Astrocyte (in vitro differentiated cells and primary cell): ENCODE data around the gene KEAP1. TPM values are rescaled to one million over a fixed set of nuclear protein-coding genes. Genes with fewer than 3 reads are reported as not detected.
"Not testable (repeated sequence)": the region's sequence is repeated elsewhere in the genome, so short reads cannot be mapped to it uniquely, and the experiment has no call there.

Source experiments
- DNase-seq: peaks from one replicate; pipeline ENCODE4 v3.0.0-alpha.2; 2010; ENCODE audit warnings: low read depth
- FAIRE-seq: peaks from 2 replicates; lab custom pipeline; 2011; peaks lifted over from hg19 to GRCh38; lab: Jason Lieb, UNC
- H2AFZ ChIP-seq: 2 replicates; pipeline ENCODE4 v1.6.0; 2012; ENCODE audit warnings: low read depth, low read length, inconsistent platforms
- H3K27ac ChIP-seq: 2 replicates; pipeline ENCODE4 v1.5.1; 2011; ENCODE audit warnings: low read depth, low read length, inconsistent platforms
- H3K27me3 ChIP-seq: 2 replicates; pipeline ENCODE4 v1.6.0; 2011; ENCODE audit warnings: low read length, inconsistent platforms; ENCODE audit not compliant: insufficient read depth
- H3K36me3 ChIP-seq: 2 replicates; pipeline ENCODE4 v1.5.1; 2011; ENCODE audit warnings: low read length, inconsistent platforms; ENCODE audit not compliant: insufficient read depth
- H3K4me1 ChIP-seq: 2 replicates; pipeline ENCODE4 v1.5.1; 2011; ENCODE audit warnings: low read length, inconsistent platforms; ENCODE audit not compliant: insufficient read depth
- H3K4me2 ChIP-seq: 2 replicates; pipeline ENCODE4 v1.6.0; 2012; ENCODE audit warnings: low read length, inconsistent platforms
- H3K4me3 ChIP-seq: 2 replicates; pipeline ENCODE4 v1.5.1; 2011; ENCODE audit warnings: low read depth, mild to moderate bottlenecking, low read length, inconsistent platforms; ENCODE audit not compliant: insufficient read depth
- H3K79me2 ChIP-seq: 2 replicates; pipeline ENCODE4 v1.6.0; 2012; ENCODE audit warnings: mild to moderate bottlenecking, low read length, inconsistent platforms; ENCODE audit not compliant: insufficient read depth
- H3K9ac ChIP-seq: 2 replicates; pipeline ENCODE4 v1.6.0; 2012; ENCODE audit warnings: mild to moderate bottlenecking, low read length, inconsistent platforms
- H3K9me3 ChIP-seq: 2 replicates; pipeline ENCODE4 v1.5.1; 2012; ENCODE audit warnings: low read depth, mild to moderate bottlenecking, low read length, inconsistent platforms; ENCODE audit not compliant: insufficient read depth
- H4K20me1 ChIP-seq: 2 replicates; pipeline ENCODE4 v1.6.0; 2012; ENCODE audit warnings: low read length, inconsistent platforms; ENCODE audit not compliant: insufficient read depth
- H3K27ac Mint-ChIP-seq: one replicate; pipeline ENCODE4 v1.8.0; 2021; ENCODE audit warnings: mild to moderate bottlenecking, mixed read lengths; ENCODE audit not compliant: unreplicated experiment
- H3K27me3 Mint-ChIP-seq: one replicate; pipeline ENCODE4 v1.8.0; 2021; ENCODE audit warnings: low read depth, mixed read lengths; ENCODE audit not compliant: unreplicated experiment
- H3K36me3 Mint-ChIP-seq: one replicate; pipeline ENCODE4 v1.8.0; 2021; ENCODE audit warnings: low read depth, mixed read lengths; ENCODE audit not compliant: unreplicated experiment
- H3K4me1 Mint-ChIP-seq: one replicate; pipeline ENCODE4 v1.8.0; 2021; ENCODE audit warnings: low read depth, mixed read lengths; ENCODE audit not compliant: unreplicated experiment
- H3K4me3 Mint-ChIP-seq: one replicate; pipeline ENCODE4 v1.8.0; 2021; ENCODE audit warnings: mild to moderate bottlenecking, moderate library complexity, mixed read lengths; ENCODE audit not compliant: unreplicated experiment
- H3K9me3 Mint-ChIP-seq: one replicate; pipeline ENCODE4 v1.8.0; 2021; ENCODE audit warnings: mild to moderate bottlenecking, mixed read lengths; ENCODE audit not compliant: unreplicated experiment
- CTCF ChIP-seq: IDR thresholded peaks from 2 replicates; pipeline ENCODE4 v1.5.1; 2011; ENCODE audit warnings: low read depth, mild to moderate bottlenecking, inconsistent platforms, low read length, moderate library complexity; ENCODE audit not compliant: insufficient read depth
- EZH2 ChIP-seq: IDR thresholded peaks from 2 replicates; pipeline ENCODE4 v1.6.1; 2012; ENCODE audit warnings: mild to moderate bottlenecking, low read length, inconsistent platforms; ENCODE audit not compliant: insufficient read depth
- total RNA-seq: library from RNA; stranded (reverse); gene quantifications from 2 replicates; pipeline ENCODE4 v1.2.1, GENCODE V29; 2021

Gene KEAP1
- total RNA-seq, 1 donor from 2014 or later: 43.6 TPM

- Histone ChIP-seq H3K4me2 (peak within 1 kb of the TSS; percentile 98), H3K27ac (peak within 1 kb of the TSS; percentile 61), H3K4me3 (peak within 1 kb of the TSS; percentile 88), H2AFZ (peak within 1 kb of the TSS; percentile 89), H3K9me3 (no peaks in the 10 kb centered on the region), H3K36me3 (no peaks in the 10 kb centered on the region), H3K4me1 (peaks cover 6% of the 10 kb centered on the region), H3K27me3 (no peaks in the 10 kb centered on the region), H3K9ac (peak within 1 kb of the TSS; percentile 95), H3K79me2 (peaks cover 32% of the 10 kb centered on the region), H4K20me1 (peaks cover 16% of the 10 kb centered on the region)
- H3K27me3 Mint-ChIP-seq: peaks cover 7% of the 10 kb centered on the region
- DNase-seq (no peak), FAIRE-seq (no peak)
- peak within 1 kb of the TSS; percentile 75 for H3K27ac Mint-ChIP-seq
- no peaks in the 10 kb centered on the region for H3K9me3 Mint-ChIP-seq
- H3K36me3 Mint-ChIP-seq: peaks cover 2% of the 10 kb centered on the region
- no peaks in the 10 kb centered on the region for H3K4me1 Mint-ChIP-seq
- TF ChIP-seq EZH2 (no peak), CTCF (no peak)
- H3K4me3 Mint-ChIP-seq: peak within 1 kb of the TSS; percentile 91
Observed at GRCh38 chr19:10543420-10544241, 40.5 kb upstream of the KEAP1 start, which contains the start of gene ATG4D. ATG4D (plus strand) TSS chr19:10543904; CDS start chr19:10544091, 187 bp downstream.

GRCh38 chr19:10543059-10543419 lies 39.9 kb upstream of the KEAP1 start:
- Histone ChIP-seq H3K27me3 (peaks cover 3% of the 10 kb centered on the region), H3K4me1 (peaks cover 6% of the 10 kb centered on the region), H3K36me3 (no peaks in the 10 kb centered on the region), H2AFZ (no peak overlapping the region), H3K4me3 (no peak overlapping the region), H3K27ac (no peak overlapping the region), H4K20me1 (peaks cover 12% of the 10 kb centered on the region), H3K79me2 (peaks cover 28% of the 10 kb centered on the region), H3K9ac (no peak overlapping the region), H3K9me3 (no peaks in the 10 kb centered on the region), H3K4me2 (peak overlapping the region; percentile 98)
- Mint-ChIP-seq H3K4me1 (no peaks in the 10 kb centered on the region), H3K27ac (no peak overlapping the region), H3K9me3 (no peaks in the 10 kb centered on the region), H3K4me3 (peak overlapping the region; percentile 82), H3K36me3 (no peaks in the 10 kb centered on the region), H3K27me3 (peaks cover 13% of the 10 kb centered on the region)
- DNase-seq (no peak), FAIRE-seq (no peak)
- TF ChIP-seq CTCF (no peak), EZH2 (no peak)

- H3K4me3 Mint-ChIP-seq, H2AFZ ChIP-seq, H3K9me3 Mint-ChIP-seq: not testable (repeated sequence)
Observed at GRCh38 chr19:10539016-10539415, 35.9 kb upstream of the KEAP1 start.

More at GRCh38 chr19:10539016-10539415, 35.9 kb upstream of the KEAP1 start:
- H4K20me1 ChIP-seq, H3K36me3 ChIP-seq, H3K9ac ChIP-seq, FAIRE-seq, H3K79me2 ChIP-seq, H3K27ac ChIP-seq, DNase-seq, H3K9me3 ChIP-seq, H3K4me2 ChIP-seq, H3K36me3 Mint-ChIP-seq, H3K4me1 Mint-ChIP-seq, H3K27ac Mint-ChIP-seq, H3K4me3 ChIP-seq, H3K4me1 ChIP-seq: not testable (repeated sequence)
- peaks cover 24% of the 10 kb centered on the region for H3K27me3 Mint-ChIP-seq
- H3K27me3 ChIP-seq: peaks cover 10% of the 10 kb centered on the region
